D721Med (cell line): Measurements from ENCODE around the gene PTPRM.

Experiments
- DNase-seq: peaks from one replicate; pipeline ENCODE4 v3.0.0; 2011; ENCODE audit warnings: low spot score; ENCODE audit not compliant: insufficient read length
- FAIRE-seq: peaks from 2 replicates; lab custom pipeline; 2011; peaks lifted over from hg19 to GRCh38; lab: Jason Lieb, UNC
- CTCF ChIP-seq: IDR thresholded peaks from 2 replicates; pipeline ENCODE4 v1.5.1; 2012; ENCODE audit warnings: mild to moderate bottlenecking, control low read depth; ENCODE audit not compliant: insufficient read depth; ENCODE audit errors: missing control alignments

Gene PTPRM

GRCh38 chr18:7821784-7822183 lies 254.7 kb downstream of the PTPRM start:
- FAIRE-seq (no peak), DNase-seq (no peak)
- TF ChIP-seq CTCF: no peak

- FAIRE-seq: no peak
- no peak for TF ChIP-seq CTCF
- DNase-seq: no peak
These were observed 255.6 kb downstream of the PTPRM start for GRCh38 chr18:7822435-7823331.

- DNase-seq (no peak), FAIRE-seq (no peak)
- TF ChIP-seq CTCF: no peak
These were observed 257.9 kb downstream of the PTPRM start for GRCh38 chr18:7824970-7825369.

GRCh38 chr18:7830468-7830867 lies 263.4 kb downstream of the PTPRM start:
- no peak for TF ChIP-seq CTCF
- FAIRE-seq: peak; percentile 89
- no peak for DNase-seq

- FAIRE-seq (no peak), DNase-seq (no peak)
- no peak for TF ChIP-seq CTCF
These were observed 272.4 kb downstream of the PTPRM start for GRCh38 chr18:7839548-7839947.

GRCh38 chr18:7840411-7840810 lies 273.3 kb downstream of the PTPRM start:
- FAIRE-seq: no peak
- no peak for DNase-seq
- no peak for TF ChIP-seq CTCF

GRCh38 chr18:7844017-7844416 lies 276.9 kb downstream of the PTPRM start:
- TF ChIP-seq CTCF: no peak
- FAIRE-seq (peak; percentile 56), DNase-seq (no peak)
